CD14-positive monocyte (primary cell): ENCODE results near the gene AEN. TPM values are rescaled to one million over a fixed set of nuclear protein-coding genes. Genes with fewer than 3 reads are reported as not detected.

Source experiments
- DNase-seq, 3 donors: peaks; one replicate each; pipeline ENCODE4 v3.0.0-alpha.2; 2011 to 2022
- H2AFZ ChIP-seq: 2 replicates; pipeline ENCODE4 v1.6.0; 2012; ENCODE audit warnings: mild to moderate bottlenecking, low read depth, low read length, inconsistent platforms; ENCODE audit not compliant: insufficient read depth, poor library complexity, severe bottlenecking
- H3K27ac ChIP-seq, 2 donors: 1 replicate in 1 of 2; 2 replicates in 1 of 2; pipeline ENCODE4 v1.5.1; 2012 to 2013; ENCODE audit warnings: low read length in 2 of 2, control low read depth in 1 of 2, inconsistent platforms in 1 of 2, low read depth in 1 of 2, mild to moderate bottlenecking in 1 of 2
- H3K27me3 ChIP-seq, 2 donors: one replicate each; pipeline versions ENCODE4 v1.6.0 to v1.6.1; 2011 to 2013; ENCODE audit warnings: low read length in 2 of 2; ENCODE audit not compliant: control insufficient read depth in 2 of 2, insufficient read depth in 2 of 2
- H3K36me3 ChIP-seq, 2 donors: replicated peaks in 1 of 2; 1 replicate in 1 of 2; 2 replicates in 1 of 2; pipeline versions ENCODE4 v1.5.1 to v1.6.1; 2012 to 2013; ENCODE audit warnings: low read length in 2 of 2, control low read depth in 1 of 2, inconsistent platforms in 1 of 2, mild to moderate bottlenecking in 1 of 2; ENCODE audit not compliant: insufficient read depth in 2 of 2, control insufficient read depth in 1 of 2
- H3K4me1 ChIP-seq, 2 donors: 1 replicate in 1 of 2; 2 replicates in 1 of 2; pipeline versions ENCODE4 v1.5.1 to v1.6.1; 2012 to 2013; ENCODE audit warnings: low read length in 2 of 2, control low read depth in 1 of 2, inconsistent platforms in 1 of 2, mild to moderate bottlenecking in 1 of 2, moderate library complexity in 1 of 2; ENCODE audit not compliant: insufficient read depth in 2 of 2, control insufficient read depth in 1 of 2
- H3K4me2 ChIP-seq: replicated peaks from 2 replicates; pipeline ENCODE3; 2012; ENCODE audit warnings: low read length, moderate library complexity, mild to moderate bottlenecking; ENCODE audit not compliant: poor library complexity, severe bottlenecking; ENCODE audit errors: extremely low read depth
- H3K4me3 ChIP-seq, 3 experiments: fragments of 200-600 bp in 1 of 3; sonication (generic) in 1 of 3; replicated peaks in 1 of 3; 1 replicate in 2 of 3; 2 replicates in 1 of 3; pipeline ENCODE4 v1.5.1; 2011 to 2013; ENCODE audit warnings: low read length in 3 of 3, mild to moderate bottlenecking in 3 of 3, control low read depth in 2 of 3, low read depth in 2 of 3, inconsistent platforms in 1 of 3, moderate library complexity in 1 of 3
- H3K79me2 ChIP-seq: 2 replicates; pipeline ENCODE4 v1.6.0; 2012; ENCODE audit warnings: mild to moderate bottlenecking, control low read depth, inconsistent platforms, low read length, moderate library complexity; ENCODE audit not compliant: insufficient read depth
- H3K9ac ChIP-seq: 2 replicates; pipeline ENCODE4 v1.6.0; 2017; ENCODE audit warnings: low read length, mild to moderate bottlenecking; ENCODE audit not compliant: insufficient read depth, poor library complexity, severe bottlenecking
- H3K9me3 ChIP-seq, 2 donors: replicated peaks in 1 of 2; 1 replicate in 1 of 2; 2 replicates in 1 of 2; pipeline versions ENCODE4 v1.5.1 to v1.6.1; 2012 to 2013; ENCODE audit warnings: low read length in 2 of 2, control low read depth in 1 of 2; ENCODE audit not compliant: control insufficient read depth in 1 of 2, insufficient read depth in 1 of 2
- H4K20me1 ChIP-seq: 2 replicates; pipeline ENCODE4 v1.6.0; 2012; ENCODE audit warnings: mild to moderate bottlenecking, low read length, control low read depth, moderate library complexity; ENCODE audit not compliant: insufficient read depth
- H3K27ac Mint-ChIP-seq, 7 donors: one replicate each; pipeline ENCODE4 v1.8.0; 2020; ENCODE audit warnings: mild to moderate bottlenecking in 7 of 7, mixed read lengths in 7 of 7, moderate library complexity in 6 of 7, inconsistent platforms in 2 of 7
- H3K27me3 Mint-ChIP-seq, 3 donors: one replicate each; pipeline ENCODE4 v1.8.0; 2021 to 2022; ENCODE audit warnings: low read depth in 3 of 3, mild to moderate bottlenecking in 3 of 3, mixed read lengths in 3 of 3, moderate library complexity in 3 of 3, inconsistent platforms in 1 of 3
- H3K36me3 Mint-ChIP-seq, 2 donors: one replicate each; pipeline ENCODE4 v1.8.0; 2020; ENCODE audit warnings: mixed read lengths in 2 of 2, inconsistent platforms in 1 of 2, mild to moderate bottlenecking in 1 of 2
- H3K4me1 Mint-ChIP-seq: one replicate; pipeline ENCODE4 v1.8.0; 2020; ENCODE audit warnings: mild to moderate bottlenecking, mixed read lengths
- H3K4me3 Mint-ChIP-seq, 2 donors: one replicate each; pipeline ENCODE4 v1.8.0; 2020; ENCODE audit warnings: mild to moderate bottlenecking in 2 of 2, mixed read lengths in 2 of 2, moderate library complexity in 1 of 2
- H3K9me3 Mint-ChIP-seq, 7 donors: one replicate each; pipeline ENCODE4 v1.8.0; 2020 to 2022; ENCODE audit warnings: mixed read lengths in 7 of 7, mild to moderate bottlenecking in 6 of 7, moderate library complexity in 6 of 7, inconsistent platforms in 2 of 7
- WGBS: methylation state at CpG from one replicate; pipeline ENCODE4 v1.1.5; 2013; ENCODE audit warnings: missing lambda C conversion rate; ENCODE audit not compliant: insufficient coverage; 5-methylcytosine and 5-hydroxymethylcytosine counted together
- intact Hi-C, 2 donors: fragments of 100-400 bp; cut with micrococcal nuclease; formaldehyde crosslinking; loops; one replicate each; pipeline versions ENCODE4 v1.15.0 to v1.15.1; 2023
- polyA plus RNA-seq, 3 donors: library from polyadenylated mRNA; depleted of rRNA in 1 of 3; unstranded in 2 of 3; stranded (reverse) in 1 of 3; fragments of 300-500 nt in 2 of 3; fragments of >200 nt in 1 of 3; fragmentation: Illumina TruSeq in 2 of 3; gene quantifications; 1 replicate in 2 of 3; 2 replicates in 1 of 3; pipeline ENCODE4 v1.2.3, GENCODE V29; 2012 to 2021
- TF ChIP-seq, protein P1 (sequence below): fragments of 200-600 bp; IDR thresholded peaks from one replicate; pipeline ENCODE4 v1.8.0; 2022; ENCODE audit warnings: antibody characterized with exemption, mild to moderate bottlenecking

Gene AEN
- polyA plus RNA-seq, 3 donors = 4.6 to 10.7 (median 6.3) TPM

DNA sequence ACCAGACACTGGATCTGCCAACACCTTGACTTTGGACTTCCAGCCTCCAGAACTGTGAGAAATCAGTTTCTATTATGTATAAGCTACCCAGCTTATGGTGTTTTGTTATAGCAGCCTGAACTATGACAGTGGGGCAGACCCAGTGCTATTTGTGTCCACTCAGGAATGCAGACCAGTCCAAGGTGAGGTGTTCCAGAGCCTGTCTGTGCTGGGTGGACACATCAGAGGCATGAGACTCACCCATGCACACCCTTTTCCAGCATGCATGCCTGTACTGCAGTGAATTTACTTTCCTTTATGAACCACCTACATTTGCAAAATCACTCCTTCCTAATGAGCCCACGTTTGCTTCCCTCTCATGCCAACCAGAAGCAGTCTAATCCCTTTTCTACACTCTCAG is 47.1 kb upstream of the AEN start:
- H3K27ac Mint-ChIP-seq = peak overlapping the region in 1 of 7 donors; percentile 13

DNA sequence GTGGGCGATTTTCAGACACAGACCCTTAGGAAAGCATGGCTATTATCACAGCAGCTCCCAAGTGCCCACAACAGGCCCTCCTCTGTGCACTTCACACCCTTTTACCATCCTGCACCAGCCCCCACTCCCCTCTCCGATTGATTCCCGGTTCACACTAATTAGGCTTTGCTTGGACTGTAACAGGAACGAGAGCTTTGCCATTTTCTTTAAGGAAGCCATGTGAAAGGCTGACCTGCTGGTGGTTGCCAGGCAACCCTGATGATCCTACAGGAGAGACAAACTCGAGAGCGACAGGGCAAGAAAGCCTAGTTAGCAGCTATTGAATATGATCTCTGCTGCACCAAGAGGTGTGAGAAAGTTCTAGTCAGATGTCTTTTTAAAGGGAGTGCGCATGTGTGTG is 46.5 kb upstream of the AEN start:
- Histone ChIP-seq H3K27ac (no peak overlapping the region), H4K20me1 (no peaks in the 10 kb centered on the region), H3K79me2 (no peaks in the 10 kb centered on the region), H3K4me2 (no peak overlapping the region), H3K4me3 (no peak overlapping the region), H3K36me3 (no peaks in the 10 kb centered on the region), H2AFZ (no peak overlapping the region), H3K9me3 (no peaks in the 10 kb centered on the region), H3K27me3 (no peaks in the 10 kb centered on the region), H3K9ac (no peak overlapping the region), H3K4me1 (no peaks in the 10 kb centered on the region)
- intact Hi-C loops = no loop called here
- Mint-ChIP-seq H3K9me3 (no peaks in the 10 kb centered on the region), H3K4me1 (no peaks in the 10 kb centered on the region), H3K27ac (no peak overlapping the region), H3K36me3 (no peaks in the 10 kb centered on the region), H3K4me3 (no peak overlapping the region), H3K27me3 (peaks cover 3 to 6% (median 4%) of the 10 kb centered on the region in 3 donors)
- TF ChIP-seq, protein P1, sequence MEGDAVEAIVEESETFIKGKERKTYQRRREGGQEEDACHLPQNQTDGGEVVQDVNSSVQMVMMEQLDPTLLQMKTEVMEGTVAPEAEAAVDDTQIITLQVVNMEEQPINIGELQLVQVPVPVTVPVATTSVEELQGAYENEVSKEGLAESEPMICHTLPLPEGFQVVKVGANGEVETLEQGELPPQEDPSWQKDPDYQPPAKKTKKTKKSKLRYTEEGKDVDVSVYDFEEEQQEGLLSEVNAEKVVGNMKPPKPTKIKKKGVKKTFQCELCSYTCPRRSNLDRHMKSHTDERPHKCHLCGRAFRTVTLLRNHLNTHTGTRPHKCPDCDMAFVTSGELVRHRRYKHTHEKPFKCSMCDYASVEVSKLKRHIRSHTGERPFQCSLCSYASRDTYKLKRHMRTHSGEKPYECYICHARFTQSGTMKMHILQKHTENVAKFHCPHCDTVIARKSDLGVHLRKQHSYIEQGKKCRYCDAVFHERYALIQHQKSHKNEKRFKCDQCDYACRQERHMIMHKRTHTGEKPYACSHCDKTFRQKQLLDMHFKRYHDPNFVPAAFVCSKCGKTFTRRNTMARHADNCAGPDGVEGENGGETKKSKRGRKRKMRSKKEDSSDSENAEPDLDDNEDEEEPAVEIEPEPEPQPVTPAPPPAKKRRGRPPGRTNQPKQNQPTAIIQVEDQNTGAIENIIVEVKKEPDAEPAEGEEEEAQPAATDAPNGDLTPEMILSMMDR = no peak
- 74% methylated on average over 7 of the region's 7 CpGs for WGBS
- DNase-seq = no peak

More for the DNA sequence above, 47.1 kb upstream of the AEN start:
- Histone ChIP-seq H3K4me2 (no peak overlapping the region), H3K79me2 (no peaks in the 10 kb centered on the region), H3K4me1 (no peaks in the 10 kb centered on the region), H3K27ac (no peak overlapping the region), H3K36me3 (no peaks in the 10 kb centered on the region), H3K9me3 (no peaks in the 10 kb centered on the region), H4K20me1 (no peaks in the 10 kb centered on the region), H3K27me3 (no peaks in the 10 kb centered on the region), H2AFZ (no peak overlapping the region), H3K4me3 (no peak overlapping the region), H3K9ac (no peak overlapping the region)
- H3K4me3 Mint-ChIP-seq = no peak overlapping the region
- no peaks in the 10 kb centered on the region for H3K36me3 Mint-ChIP-seq
- DNase-seq = no peak
- WGBS = 71% methylated on average over 1 of the region's 1 CpG
- no peaks in the 10 kb centered on the region for H3K4me1 Mint-ChIP-seq
- TF ChIP-seq, protein P1 = no peak
- peaks cover 3 to 6% (median 4%) of the 10 kb centered on the region in 3 donors for H3K27me3 Mint-ChIP-seq
- intact Hi-C loops = no loop called here
- H3K9me3 Mint-ChIP-seq = no peaks in the 10 kb centered on the region
